HepG2 (cell line): Measurements from ENCODE around the gene ZBTB7B. TPM values are rescaled to one million over a fixed set of nuclear protein-coding genes. Genes with fewer than 3 reads are reported as not detected.

ENCODE experiments used
- GABPA ChIP-seq, 2 experiments: IDR thresholded peaks; 2 replicates each; pipeline ENCODE4 v1.6.1; 2011 to 2016; ENCODE audit warnings: low read depth in 2 of 2, low read length in 1 of 2, missing biosample characterization in 1 of 2, missing genetic modification characterization in 1 of 2
- GATAD1 ChIP-seq: IDR thresholded peaks from 2 replicates; pipeline ENCODE4 v1.6.1; 2016; ENCODE audit warnings: missing genetic modification reagents, missing compliant biosample characterization
- HMGXB4 ChIP-seq, 2 experiments: sonication (generic) in 1 of 2; formaldehyde crosslinking in 1 of 2; IDR thresholded peaks; 2 replicates each; pipeline versions ENCODE4 v1.4.0 to v1.6.1; 2018 to 2020; ENCODE audit warnings: missing genetic modification reagents in 2 of 2, borderline replicate concordance in 1 of 2, low read depth in 1 of 2, mild to moderate bottlenecking in 1 of 2, missing biosample characterization in 1 of 2
- MIER3 ChIP-seq: IDR thresholded peaks from 2 replicates; pipeline ENCODE4 v1.6.1; 2016; ENCODE audit warnings: missing compliant biosample characterization, borderline replicate concordance
- NCOA2 ChIP-seq: sonication (generic); formaldehyde crosslinking; IDR thresholded peaks from 2 replicates; pipeline ENCODE4 v1.8.0; 2022; ENCODE audit warnings: inconsistent platforms
- PRDM15 ChIP-seq: sonication (generic); formaldehyde crosslinking; IDR thresholded peaks from 2 replicates; pipeline ENCODE4 v1.4.0; 2020; ENCODE audit warnings: missing genetic modification reagents
- SMAD1 ChIP-seq: sonication (generic); formaldehyde crosslinking; IDR thresholded peaks from 2 replicates; pipeline ENCODE4 v1.4.0; 2020; ENCODE audit warnings: missing genetic modification reagents, low read depth, mild to moderate bottlenecking, borderline replicate concordance
- ZNF225 ChIP-seq: sonication (generic); formaldehyde crosslinking; IDR thresholded peaks from 2 replicates; pipeline ENCODE4 v1.4.0; 2020; ENCODE audit warnings: mild to moderate bottlenecking, missing genetic modification reagents
- ZNF318 ChIP-seq: sonication (generic); formaldehyde crosslinking; IDR thresholded peaks from 2 replicates; pipeline ENCODE4 v1.4.0; 2020; ENCODE audit warnings: mild to moderate bottlenecking, missing genetic modification reagents
- ZNF501 ChIP-seq: sonication (generic); formaldehyde crosslinking; IDR thresholded peaks from 2 replicates; pipeline ENCODE4 v1.5.1; 2020; ENCODE audit warnings: mild to moderate bottlenecking, moderate library complexity, missing genetic modification reagents
- ZNF614 ChIP-seq: IDR thresholded peaks from 2 replicates; pipeline ENCODE4 v1.6.1; 2018; ENCODE audit warnings: missing biosample characterization, missing genetic modification reagents, inconsistent platforms, borderline replicate concordance
- polyA plus RNA-seq, 8 experiments: library from polyadenylated mRNA; depleted of rRNA in 3 of 8; stranded (reverse) in 7 of 8; unstranded in 1 of 8; fragments of >200 nt; fragmentation: Illumina TruSeq in 4 of 8; extraction: Trizol in 4 of 8; gene quantifications; 2 replicates each; pipeline versions ENCODE4 v1.2.1 to v1.2.3, GENCODE V29; 2011 to 2016; ENCODE audit warnings: low read depth in 4 of 8, missing spikeins in 1 of 8, mixed read lengths in 1 of 8; ENCODE audit not compliant: insufficient read depth in 1 of 8
- total RNA-seq, 5 experiments: library from RNA; depleted of rRNA; stranded (reverse); fragments of >200 nt; fragmentation: Illumina TruSeq; extraction: Trizol; gene quantifications; 2 replicates each; pipeline ENCODE4 v1.2.3, GENCODE V29; 2016; ENCODE audit warnings: low read depth in 1 of 5
- TF ChIP-seq, protein P1 (sequence below): sonication (generic); formaldehyde crosslinking; IDR thresholded peaks from 2 replicates; pipeline ENCODE4 v1.4.0; 2020; ENCODE audit warnings: missing genetic modification reagents

ZBTB7B gene
- total and polyA plus RNA-seq, 2 of the 13 experiments (the other 11 are each of a cell fraction or from before 2014, with no cell fraction given), result 15.5 to 17.5 TPM

DNA sequence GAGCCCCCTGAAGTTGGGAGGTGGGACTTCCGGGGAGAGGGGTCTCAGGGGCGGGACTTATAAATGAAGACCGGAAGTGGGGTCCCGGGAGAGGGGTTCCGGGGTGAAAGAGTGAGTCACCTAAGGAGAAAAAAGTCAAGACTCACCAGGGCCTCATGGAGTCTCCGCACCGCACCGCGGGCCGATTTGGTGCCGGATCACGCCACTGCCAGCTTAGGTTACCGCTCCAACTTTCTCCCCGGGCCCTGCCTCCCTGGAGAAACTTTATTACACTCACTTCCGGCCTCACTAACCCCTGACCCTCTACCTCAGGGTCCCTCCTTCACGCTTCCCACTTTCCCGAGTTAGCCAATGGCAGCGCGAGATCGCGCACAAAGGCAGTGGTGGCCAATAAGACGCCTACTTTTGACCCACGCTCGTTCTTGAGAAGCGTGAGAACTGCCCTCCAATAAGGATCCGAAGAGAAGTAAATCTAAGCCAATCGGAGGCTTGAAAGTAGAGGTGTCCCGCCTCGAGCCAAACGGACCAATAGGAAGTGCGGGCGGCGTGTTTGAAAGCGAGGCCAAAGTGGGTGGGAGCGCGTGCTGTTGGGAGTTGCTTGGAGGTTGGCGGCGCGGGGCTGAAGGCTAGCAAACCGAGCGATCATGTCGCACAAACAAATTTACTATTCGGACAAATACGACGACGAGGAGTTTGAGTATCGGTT, 28.3 kb upstream of the ZBTB7B start, which contains the start of gene CKS1B (continued):
- TF ChIP-seq PRDM15 (CRISPR knock-in tag), result peak; percentile 19; the same call in 1 of the 2 replicates
- TF ChIP-seq NCOA2 (CRISPR knock-in tag), result no peak
- TF ChIP-seq GABPA (IDR thresholded peaks at IDR 0.05; ENCODE audit: low read depth, low read length), result peak; percentile 70
- peak; percentile 90 for TF ChIP-seq GABPA (CRISPR knock-in tag; IDR thresholded peaks at IDR 0.05; ENCODE audit: low read depth)
- no peak for TF ChIP-seq MIER3 (CRISPR knock-in tag)
- no peak for TF ChIP-seq SMAD1 (CRISPR knock-in tag)
- TF ChIP-seq, protein P1, sequence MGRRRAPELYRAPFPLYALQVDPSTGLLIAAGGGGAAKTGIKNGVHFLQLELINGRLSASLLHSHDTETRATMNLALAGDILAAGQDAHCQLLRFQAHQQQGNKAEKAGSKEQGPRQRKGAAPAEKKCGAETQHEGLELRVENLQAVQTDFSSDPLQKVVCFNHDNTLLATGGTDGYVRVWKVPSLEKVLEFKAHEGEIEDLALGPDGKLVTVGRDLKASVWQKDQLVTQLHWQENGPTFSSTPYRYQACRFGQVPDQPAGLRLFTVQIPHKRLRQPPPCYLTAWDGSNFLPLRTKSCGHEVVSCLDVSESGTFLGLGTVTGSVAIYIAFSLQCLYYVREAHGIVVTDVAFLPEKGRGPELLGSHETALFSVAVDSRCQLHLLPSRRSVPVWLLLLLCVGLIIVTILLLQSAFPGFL (CRISPR knock-in tag), result no peak
- TF ChIP-seq GATAD1, result peak; percentile 97
- TF ChIP-seq ZNF614, result no peak
- TF ChIP-seq HMGXB4 (CRISPR knock-in tag; IDR thresholded peaks at IDR 0.05; ENCODE audit: borderline replicate concordance in 1 of 2, low read depth in 1 of 2), result peak; percentile 7 to 71; a peak in 3 of 4 replicates
- peak; percentile 49; the same call in 1 of the 2 replicates for TF ChIP-seq ZNF501 (CRISPR knock-in tag)
- TF ChIP-seq ZNF318 (CRISPR knock-in tag), result 0 out of 2 replicates have a peak, but pooled peaks have one; percentile 60
- TF ChIP-seq ZNF225 (CRISPR knock-in tag), result no peak
